ENCODE results near the gene TRA2A. TPM values are rescaled to one million over a fixed set of nuclear protein-coding genes. Genes with fewer than 3 reads are reported as not detected.

The TRA2A gene
- total RNA-seq, result 100 to 1,000 TPM in 1 of 2 experiments, 10 to 100 TPM in 1; 86.8 to 143 TPM

DNA sequence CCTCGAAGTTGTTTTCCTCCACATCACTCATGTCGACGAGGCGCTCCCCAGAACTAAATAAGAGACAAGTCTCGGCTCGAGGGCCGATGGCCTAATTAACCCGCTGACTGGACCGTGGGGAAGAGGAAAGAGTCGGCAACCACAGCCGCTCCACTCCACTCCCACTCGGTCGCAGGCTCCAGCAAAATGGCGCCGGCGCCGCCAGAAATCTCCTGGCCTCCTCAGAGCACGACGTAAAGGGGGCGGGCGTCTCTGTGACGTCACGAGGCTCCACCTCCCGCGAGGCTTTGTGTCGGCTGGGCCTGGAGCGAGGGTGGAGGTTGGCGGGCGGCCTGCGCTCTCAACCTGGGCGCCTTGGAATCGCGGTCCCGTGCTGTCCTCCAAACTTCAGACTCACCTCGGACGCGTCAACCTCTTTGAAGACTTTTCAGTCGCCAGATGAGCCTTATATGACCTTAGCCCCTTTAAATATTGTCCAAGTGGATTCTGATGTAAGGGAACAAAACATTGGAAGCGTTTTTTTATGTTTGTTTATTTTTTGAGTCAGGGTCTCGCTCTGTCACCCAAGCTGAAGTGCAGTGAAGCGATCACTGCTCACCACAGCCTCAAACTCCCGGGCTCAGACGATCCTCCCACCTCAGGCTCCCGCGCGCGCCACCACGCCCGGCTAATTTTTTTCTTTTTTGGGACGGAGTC, at the start of gene TRA2A:
Gene TRA2A, minus strand, starts transcription at position 188 of the 696 bp plus-strand sequence. Its CDS starts 157 bp downstream, at position 31.
- ChIA-PET POLR2A (interaction anchor here (0.6 kb wide), 2 partner anchors 18 to 86 kb away, joined by 7 to 9 read pairs; no protein-coding TSS in a partner anchor), CTCF (interaction anchor here (1.1 to 1.5 kb wide), 3 partner anchors 15 to 254 kb away, joined by 4 to 7 read pairs (median 5); no protein-coding TSS in a partner anchor)
- H3K27me3 Mint-ChIP-seq, result no peaks in the 10 kb centered on the region
- peaks cover 41% of the 10 kb centered on the region for H3K4me1 Mint-ChIP-seq
- no peaks in the 10 kb centered on the region for H3K9me3 Mint-ChIP-seq (ENCODE audit: low read depth)
- peak; percentile 98 for DNase-seq
- intact Hi-C loops (cut with DNase I, micrococcal nuclease), result loop anchor here (1.0 to 10.0 kb wide), 17 partner anchors 17 to 1593 kb away; partner anchors contain the start of genes KLHL7 (in 2 of the 2), MALSU1 (in 2 of the 2), NUP42 (in 2 of the 2) and CYCS (in 1 of the 2)
- H3K36me3 Mint-ChIP-seq (ENCODE audit: low read depth), result peaks cover 32% of the 10 kb centered on the region
- peak; percentile 93 for ATAC-seq
- peak within 1 kb of the TSS; percentile 96 for H3K4me3 Mint-ChIP-seq
- peak within 1 kb of the TSS; percentile 100 for H3K27ac Mint-ChIP-seq

DNA sequence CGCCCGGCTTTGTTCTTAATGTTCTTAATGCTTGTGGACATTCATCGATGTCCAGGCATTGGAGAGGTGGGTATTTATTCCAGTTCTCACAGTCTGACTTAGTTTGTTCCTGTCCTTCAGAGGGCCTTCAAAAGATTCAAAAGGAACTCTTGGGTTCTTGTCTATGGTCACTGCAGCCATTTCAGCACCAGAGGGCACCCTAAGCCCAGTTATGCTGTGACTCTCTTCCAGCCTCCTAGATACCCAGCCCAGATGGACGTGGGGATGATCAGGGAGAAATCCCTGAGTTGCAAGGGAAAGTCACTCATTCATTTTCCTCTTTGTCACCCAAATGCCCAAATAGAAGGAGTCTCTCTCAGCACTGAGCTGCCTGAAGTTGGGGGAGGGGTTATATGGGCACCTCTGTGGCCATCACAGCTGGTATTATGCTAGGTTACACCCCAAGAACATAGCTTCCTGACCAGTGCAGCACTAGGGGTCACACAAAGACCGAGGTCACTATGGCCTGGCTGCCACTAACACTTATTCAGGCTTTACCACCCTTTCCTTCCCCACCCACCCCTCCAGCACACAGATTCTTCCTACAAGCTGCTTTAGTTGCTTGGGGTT, 38.9 kb upstream of the TRA2A start:
- no peaks in the 10 kb centered on the region for H3K4me1 Mint-ChIP-seq

DNA sequence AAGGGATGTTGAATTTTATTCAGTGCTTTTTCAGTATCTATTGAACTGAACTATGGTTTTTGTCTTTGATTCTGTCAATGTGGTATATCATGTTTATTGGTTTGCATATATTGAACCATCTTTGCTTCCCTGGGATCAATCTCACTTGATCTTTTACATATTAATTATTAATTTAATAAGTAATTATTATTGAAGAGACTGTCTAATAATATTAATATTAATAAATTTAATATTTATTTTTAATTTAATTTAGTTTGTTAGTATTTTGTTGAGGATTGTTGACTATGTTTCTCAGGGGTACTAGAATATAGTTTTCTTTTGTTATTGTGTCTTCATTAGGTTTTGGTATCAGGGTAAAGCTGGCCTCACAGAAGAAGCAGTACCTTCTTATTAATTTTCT, 26.5 kb upstream of the TRA2A start:
- Mint-ChIP-seq H3K9me3 (ENCODE audit: low read depth) (no peaks in the 10 kb centered on the region), H3K4me3 (no peak overlapping the region), H3K27me3 (peaks cover 7% of the 10 kb centered on the region), H3K27ac (no peak overlapping the region), H3K36me3 (ENCODE audit: low read depth) (no peaks in the 10 kb centered on the region), H3K4me1 (no peaks in the 10 kb centered on the region)
- DNase-seq (no peak), ATAC-seq (no peak)
- POLR2A ChIA-PET, result no interaction called here
- intact Hi-C loops (cut with DNase I, micrococcal nuclease), result no loop called here
- CTCF ChIA-PET, result no interaction called here

More for the DNA sequence above, 38.9 kb upstream of the TRA2A start:
- intact Hi-C loops (cut with DNase I, micrococcal nuclease), result loop anchor here (1.0 to 10.0 kb wide), 5 partner anchors 23 to 1524 kb away; no protein-coding TSS in a partner anchor
- no peak overlapping the region for H3K27ac Mint-ChIP-seq
- ChIA-PET CTCF (interaction anchor here (0.6 to 7.6 kb wide), 21 partner anchors 9 to 554 kb away, joined by 3 to 102 read pairs (median 4); partner anchors contain the start of genes CCDC126, FAM221A and STK31), POLR2A (interaction anchor here (0.7 kb wide), 1 partner anchor 126 kb away, joined by 3 read pairs; no protein-coding TSS in a partner anchor)
- ATAC-seq (peak; percentile 92), DNase-seq (peak; percentile 83)
- peaks cover 4% of the 10 kb centered on the region for H3K27me3 Mint-ChIP-seq
- no peaks in the 10 kb centered on the region for H3K36me3 Mint-ChIP-seq (ENCODE audit: low read depth)
- no peaks in the 10 kb centered on the region for H3K9me3 Mint-ChIP-seq (ENCODE audit: low read depth)
- H3K4me3 Mint-ChIP-seq, result no peak overlapping the region

DNA sequence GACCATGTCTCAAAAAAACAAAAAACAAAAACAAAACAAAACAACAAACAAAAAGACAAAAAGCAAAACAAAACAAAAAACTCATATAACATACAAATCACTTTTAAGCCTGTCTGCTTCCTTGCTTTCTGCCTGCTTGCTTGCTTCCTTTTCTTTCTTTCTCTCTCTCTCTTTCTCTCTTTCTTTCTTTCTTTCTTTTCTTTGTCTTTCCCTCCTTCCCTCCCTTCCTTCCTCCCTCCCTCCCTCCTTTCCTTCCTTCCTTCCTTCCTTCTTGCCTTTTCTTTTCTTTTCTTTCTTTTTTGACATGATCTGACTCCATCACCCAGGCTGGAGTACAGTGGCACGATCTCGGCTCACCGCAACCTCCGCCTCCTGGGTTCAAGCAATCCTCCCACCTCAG, 15.9 kb upstream of the TRA2A start:
- Mint-ChIP-seq H3K9me3 (ENCODE audit: low read depth) (no peaks in the 10 kb centered on the region), H3K27me3 (peaks cover 2% of the 10 kb centered on the region), H3K4me3 (no peak overlapping the region), H3K27ac (no peak overlapping the region), H3K4me1 (peaks cover 5% of the 10 kb centered on the region), H3K36me3 (ENCODE audit: low read depth) (no peaks in the 10 kb centered on the region)
- ATAC-seq (no peak), DNase-seq (no peak)
- ChIA-PET POLR2A (interaction anchor here (0.6 kb wide), 2 partner anchors 79 to 149 kb away, joined by 3 to 8 read pairs; no protein-coding TSS in a partner anchor), CTCF (interaction anchor here (1.3 to 6.4 kb wide), 9 partner anchors 24 to 275 kb away, joined by 3 to 66 read pairs (median 10); partner anchors contain the start of gene STK31)
- intact Hi-C loops (cut with DNase I, micrococcal nuclease), result loop anchor here (1.0 to 10.0 kb wide), 8 partner anchors 23 to 1117 kb away; partner anchors contain the start of gene PALS2 (in 1 of the 2)

DNA sequence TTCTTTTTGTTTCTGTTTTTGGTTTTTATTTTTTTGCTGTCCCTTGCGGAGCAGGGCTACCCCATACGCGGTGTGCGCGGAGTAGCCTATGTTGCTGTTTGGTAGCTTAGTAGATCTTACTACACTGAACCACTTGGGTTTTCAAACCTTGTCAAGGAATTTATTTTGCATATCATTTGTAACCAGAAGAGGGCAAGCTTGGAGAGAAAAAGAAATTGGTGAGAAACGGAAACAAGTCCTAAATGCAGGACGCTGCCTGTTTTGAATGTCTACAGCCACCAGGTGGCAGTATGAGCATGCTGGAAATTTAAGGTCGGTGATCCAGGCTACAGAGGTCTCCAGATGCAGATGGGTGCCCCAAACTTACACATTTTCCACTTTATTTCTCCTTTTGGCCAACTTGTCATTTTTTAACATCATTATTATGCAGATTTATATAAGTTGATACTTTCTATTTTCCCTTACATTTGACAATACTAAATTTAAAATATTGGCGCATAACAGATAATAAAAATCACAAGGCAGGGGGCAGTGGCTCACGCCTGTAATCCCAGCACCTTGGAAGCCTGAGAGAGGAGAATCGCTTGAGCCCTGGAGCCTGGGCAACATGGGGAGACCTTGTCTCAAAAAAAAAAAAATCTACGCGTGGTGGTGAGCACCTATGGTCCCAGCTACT, 15.3 kb upstream of the TRA2A start:
- Mint-ChIP-seq H3K4me1 (peaks cover 5% of the 10 kb centered on the region), H3K27ac (no peak overlapping the region), H3K36me3 (ENCODE audit: low read depth) (no peaks in the 10 kb centered on the region), H3K27me3 (peaks cover 2% of the 10 kb centered on the region), H3K4me3 (no peak overlapping the region), H3K9me3 (ENCODE audit: low read depth) (no peaks in the 10 kb centered on the region)
- ChIA-PET CTCF (interaction anchor here (0.5 to 6.4 kb wide), 48 partner anchors 9 to 1274 kb away, joined by 3 to 66 read pairs (median 4); partner anchors contain the start of genes CCDC126 and STK31), POLR2A (interaction anchor here (0.6 kb wide), 3 partner anchors 11 to 150 kb away, joined by 3 to 8 read pairs (median 4); no protein-coding TSS in a partner anchor)
- peak; percentile 83 for ATAC-seq
- peak; percentile 83 for DNase-seq
- intact Hi-C loops (cut with DNase I, micrococcal nuclease), result loop anchor here (1.0 to 10.0 kb wide), 8 partner anchors 23 to 1118 kb away; partner anchors contain the start of gene PALS2 (in 1 of the 2)

DNA sequence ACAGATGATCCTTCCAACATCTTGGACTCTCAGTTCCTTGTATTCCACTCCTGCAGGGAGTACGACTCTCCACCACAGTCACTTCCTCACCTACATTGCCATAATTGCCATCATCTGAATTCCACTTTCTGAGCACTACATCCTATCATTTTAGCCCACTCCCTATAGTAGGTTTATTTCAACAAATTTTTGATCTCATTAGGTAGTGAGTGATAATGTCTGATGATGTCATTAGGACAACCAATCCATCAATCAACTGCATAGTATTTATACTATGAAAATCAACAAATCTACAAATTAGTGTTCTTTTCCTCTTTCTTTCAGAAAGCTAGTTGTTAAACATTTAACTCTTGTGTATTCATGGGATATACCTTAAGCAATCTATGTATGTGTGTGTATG, 13.7 kb upstream of the TRA2A start:
- no peak overlapping the region for H3K27ac Mint-ChIP-seq
- no peak overlapping the region for H3K4me3 Mint-ChIP-seq
- intact Hi-C loops (cut with DNase I, micrococcal nuclease), result loop anchor here in 1 of 2 experiments (1.0 to 10.0 kb wide), 5 partner anchors 113 to 1119 kb away; partner anchors contain the start of gene PALS2
- peaks cover 2% of the 10 kb centered on the region for H3K27me3 Mint-ChIP-seq
- DNase-seq (no peak), ATAC-seq (no peak)
- CTCF ChIA-PET, result interaction anchor here (0.8 to 6.4 kb wide), 14 partner anchors 8 to 284 kb away, joined by 3 to 66 read pairs (median 4); no protein-coding TSS in a partner anchor
- H3K4me1 Mint-ChIP-seq, result peaks cover 5% of the 10 kb centered on the region
- H3K9me3 Mint-ChIP-seq (ENCODE audit: low read depth), result no peaks in the 10 kb centered on the region
- H3K36me3 Mint-ChIP-seq (ENCODE audit: low read depth), result no peaks in the 10 kb centered on the region
- POLR2A ChIA-PET, result no interaction called here

DNA sequence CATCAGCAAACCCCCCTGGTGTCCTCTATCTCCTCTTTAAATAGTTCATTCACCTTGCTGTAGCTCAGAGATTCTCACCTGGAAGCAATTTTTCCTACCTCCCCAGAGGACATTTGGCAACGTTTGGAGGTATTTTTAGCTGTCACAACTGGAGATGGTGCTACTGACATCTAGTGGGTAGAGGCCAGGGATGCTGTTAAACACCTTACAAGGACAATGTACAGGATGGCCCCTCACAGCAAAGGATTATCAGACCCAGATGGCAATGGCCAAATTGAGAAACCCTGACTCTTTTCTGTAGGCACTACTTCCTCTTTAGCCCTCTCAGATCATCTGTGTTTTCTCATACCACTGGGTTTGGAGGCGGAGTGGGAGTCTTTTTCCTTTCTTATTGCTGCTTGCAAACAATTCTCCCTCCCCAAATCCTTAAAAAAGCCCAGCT, 13.2 kb upstream of the TRA2A start:
- ATAC-seq, result peak; percentile 58
- Mint-ChIP-seq H3K4me1 (peaks cover 9% of the 10 kb centered on the region), H3K36me3 (ENCODE audit: low read depth) (no peaks in the 10 kb centered on the region), H3K27ac (no peak overlapping the region), H3K4me3 (no peak overlapping the region), H3K9me3 (ENCODE audit: low read depth) (no peaks in the 10 kb centered on the region), H3K27me3 (peaks cover 2% of the 10 kb centered on the region)
- CTCF ChIA-PET, result interaction anchor here (0.6 to 6.4 kb wide), 15 partner anchors 8 to 283 kb away, joined by 3 to 66 read pairs (median 4); no protein-coding TSS in a partner anchor
- intact Hi-C loops (cut with DNase I, micrococcal nuclease), result loop anchor here in 1 of 2 experiments (1.0 to 10.0 kb wide), 5 partner anchors 113 to 1120 kb away; partner anchors contain the start of gene PALS2
- peak; percentile 45 for DNase-seq
- POLR2A ChIA-PET, result no interaction called here

DNA sequence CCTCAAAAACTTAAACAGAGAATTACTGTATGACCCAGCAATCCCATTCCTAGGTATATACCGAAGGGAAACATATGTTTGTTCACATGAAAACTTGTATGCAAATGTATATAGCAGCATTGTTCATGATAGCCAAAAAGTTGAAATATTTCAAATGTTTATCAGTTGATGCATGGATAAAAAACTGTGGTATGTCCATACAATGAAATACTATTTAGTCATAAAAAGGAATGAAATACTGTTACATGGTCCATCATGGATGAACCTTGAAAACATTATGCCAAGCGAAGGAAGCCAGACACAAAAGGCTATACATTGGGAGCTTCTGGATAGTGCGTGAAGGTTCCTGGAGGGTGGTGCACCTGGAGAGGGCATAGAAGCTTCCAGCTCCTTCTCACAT, 11.0 kb upstream of the TRA2A start:
- ATAC-seq (no peak), DNase-seq (no peak)
- peaks cover 20% of the 10 kb centered on the region for H3K4me1 Mint-ChIP-seq
- H3K9me3 Mint-ChIP-seq (ENCODE audit: low read depth), result no peaks in the 10 kb centered on the region
- POLR2A ChIA-PET, result no interaction called here
- no peak overlapping the region for H3K4me3 Mint-ChIP-seq
- CTCF ChIA-PET, result interaction anchor here (1.2 to 6.4 kb wide), 3 partner anchors 11 to 270 kb away, joined by 4 to 66 read pairs (median 54); no protein-coding TSS in a partner anchor
- H3K36me3 Mint-ChIP-seq (ENCODE audit: low read depth), result no peaks in the 10 kb centered on the region
- H3K27me3 Mint-ChIP-seq, result peaks cover 2% of the 10 kb centered on the region
- no peak overlapping the region for H3K27ac Mint-ChIP-seq
- intact Hi-C loops (cut with DNase I, micrococcal nuclease), result loop anchor here in 1 of 2 experiments (10.0 kb wide), 2 partner anchors 1032 to 1122 kb away; partner anchors contain the start of gene PALS2

DNA sequence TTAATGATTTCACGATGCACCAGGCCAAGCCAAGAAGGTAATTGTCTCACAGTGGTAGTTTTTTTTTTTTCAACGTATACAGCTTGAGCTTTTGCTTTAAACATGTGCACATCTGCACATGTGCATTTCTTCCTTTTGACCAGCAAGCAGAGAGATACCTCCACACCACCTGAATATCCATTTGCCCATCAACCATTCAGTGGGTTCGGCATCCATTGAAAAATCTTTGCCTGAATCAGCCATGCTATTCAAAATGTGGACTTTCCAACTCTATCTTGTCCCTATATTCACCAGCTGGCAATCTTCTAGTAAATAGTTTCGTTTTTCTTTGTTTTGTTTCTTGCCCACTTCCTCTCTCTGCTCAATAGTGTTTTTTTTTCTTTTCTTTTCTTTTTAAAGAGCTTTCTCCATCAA, 7.7 kb upstream of the TRA2A start:
- peaks cover 16% of the 10 kb centered on the region for H3K4me1 Mint-ChIP-seq
- no peaks in the 10 kb centered on the region for H3K27me3 Mint-ChIP-seq
- ChIA-PET POLR2A (no interaction called here), CTCF (interaction anchor here (0.5 to 2.4 kb wide), 10 partner anchors 8 to 267 kb away, joined by 3 to 17 read pairs (median 4); partner anchors contain the start of gene STK31)
- no peaks in the 10 kb centered on the region for H3K36me3 Mint-ChIP-seq (ENCODE audit: low read depth)
- ATAC-seq (peak; percentile 34), DNase-seq (no peak)
- intact Hi-C loops (cut with DNase I, micrococcal nuclease), result loop anchor here (10.0 kb wide), 2 partner anchors 435 to 1585 kb away; partner anchors contain the start of genes CYCS (in 1 of the 2) and KLHL7 (in 1 of the 2)
- H3K27ac Mint-ChIP-seq, result peak overlapping the region; percentile 69
- no peaks in the 10 kb centered on the region for H3K9me3 Mint-ChIP-seq (ENCODE audit: low read depth)
- H3K4me3 Mint-ChIP-seq, result peak overlapping the region; percentile 1

DNA sequence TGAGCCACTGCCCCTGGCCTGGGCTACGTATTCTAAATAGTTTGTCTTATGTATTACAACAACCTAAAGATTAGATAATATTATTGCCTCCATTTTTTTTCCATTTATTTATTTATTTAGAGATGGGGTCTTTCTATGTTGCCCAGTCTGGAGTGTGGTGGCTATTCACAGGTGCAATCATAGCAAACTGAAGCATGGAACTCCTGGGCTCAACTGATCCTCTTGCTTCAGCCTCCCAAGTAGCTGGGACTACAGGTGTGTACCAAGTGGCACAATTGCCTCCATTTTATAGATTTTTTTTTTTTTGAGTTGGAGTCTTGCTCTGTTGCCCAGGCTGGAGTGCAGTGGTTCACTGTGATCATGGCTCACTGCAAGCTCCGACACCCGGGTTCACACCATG, 6.5 kb upstream of the TRA2A start:
- no peak overlapping the region for H3K4me3 Mint-ChIP-seq
- ATAC-seq (no peak), DNase-seq (no peak)
- peaks cover 15% of the 10 kb centered on the region for H3K4me1 Mint-ChIP-seq
- CTCF ChIA-PET, result interaction anchor here (1.1 to 1.6 kb wide), 3 partner anchors 8 to 263 kb away, joined by 4 to 10 read pairs (median 5); no protein-coding TSS in a partner anchor
- H3K9me3 Mint-ChIP-seq (ENCODE audit: low read depth), result no peaks in the 10 kb centered on the region
- H3K36me3 Mint-ChIP-seq (ENCODE audit: low read depth), result no peaks in the 10 kb centered on the region
- POLR2A ChIA-PET, result interaction anchor here (0.7 to 0.9 kb wide), 2 partner anchors 10 to 265 kb away, joined by 4 to 5 read pairs; no protein-coding TSS in a partner anchor
- H3K27ac Mint-ChIP-seq, result no peak overlapping the region
- H3K27me3 Mint-ChIP-seq, result no peaks in the 10 kb centered on the region
- intact Hi-C loops (cut with DNase I, micrococcal nuclease), result loop anchor here (10.0 kb wide), 2 partner anchors 434 to 1586 kb away; partner anchors contain the start of genes CYCS (in 1 of the 2) and KLHL7 (in 1 of the 2)
